Mononuclear cell (primary cell): ENCODE results near the gene TSPAN6. TPM values are rescaled to one million over a fixed set of nuclear protein-coding genes. Genes with fewer than 3 reads are reported as not detected.

Source experiments
- H3K27me3 ChIP-seq: 2 replicates; pipeline ENCODE4 v1.6.0; 2011; ENCODE audit warnings: low read length, control low read depth; ENCODE audit not compliant: insufficient read depth
- H3K4me1 ChIP-seq: 2 replicates; pipeline ENCODE4 v1.5.1; 2011; ENCODE audit warnings: mild to moderate bottlenecking, low read length, control low read depth; ENCODE audit not compliant: insufficient read depth
- H3K4me3 ChIP-seq: 2 replicates; pipeline ENCODE4 v1.5.1; 2011; ENCODE audit warnings: mild to moderate bottlenecking, low read length, moderate library complexity
- H3K9me3 ChIP-seq: 2 replicates; pipeline ENCODE4 v1.5.1; 2011; ENCODE audit warnings: low read depth, mild to moderate bottlenecking, control low read depth, low read length
- total RNA-seq: library from RNA; depleted of rRNA; stranded (reverse); fragments of >200 nt; gene quantifications from one replicate; pipeline ENCODE4 v1.2.3, GENCODE V29; 2012

TSPAN6 gene, protein sequence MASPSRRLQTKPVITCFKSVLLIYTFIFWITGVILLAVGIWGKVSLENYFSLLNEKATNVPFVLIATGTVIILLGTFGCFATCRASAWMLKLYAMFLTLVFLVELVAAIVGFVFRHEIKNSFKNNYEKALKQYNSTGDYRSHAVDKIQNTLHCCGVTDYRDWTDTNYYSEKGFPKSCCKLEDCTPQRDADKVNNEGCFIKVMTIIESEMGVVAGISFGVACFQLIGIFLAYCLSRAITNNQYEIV
- total RNA-seq, result 0.94 TPM

DNA sequence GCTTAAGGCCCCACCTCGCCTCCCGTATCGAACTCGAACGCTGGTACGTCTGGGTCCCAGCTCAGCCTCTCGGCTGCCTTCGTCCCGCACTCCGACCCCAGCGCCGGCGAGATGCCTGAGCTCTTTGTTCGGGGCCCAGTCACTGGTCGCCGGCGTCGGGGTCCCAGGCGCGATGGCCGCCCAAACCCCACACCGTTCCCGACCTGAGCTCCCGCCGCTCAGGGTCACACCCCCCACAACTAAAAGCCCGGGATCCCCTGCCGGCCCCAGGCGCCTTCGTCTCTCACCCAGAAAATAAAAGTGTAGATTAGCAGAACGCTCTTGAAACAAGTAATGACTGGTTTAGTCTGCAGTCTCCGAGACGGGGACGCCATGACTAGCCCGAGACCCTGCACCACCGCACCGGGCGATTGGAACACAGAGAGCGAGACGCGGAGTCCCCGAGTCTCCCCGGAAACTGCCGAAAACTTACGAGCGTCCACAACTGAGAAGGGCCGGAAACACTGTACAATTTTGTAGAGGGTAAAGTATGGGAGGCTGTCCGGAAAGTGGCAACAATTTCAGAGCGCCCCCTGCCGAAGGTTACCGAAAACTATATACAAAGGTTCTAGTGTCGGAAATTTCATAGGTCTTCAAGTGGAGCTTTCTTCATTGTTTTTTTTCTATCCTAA is at the start of gene TSPAN6:
TSPAN6 (minus strand) TSS at position 486 of the 671 bp plus-strand sequence; CDS start at position 374, 112 bp downstream.
- Histone ChIP-seq H3K9me3 (no peaks in the 10 kb centered on the region), H3K27me3 (peaks cover 30% of the 10 kb centered on the region), H3K4me1 (no peaks in the 10 kb centered on the region), H3K4me3 (peak within 1 kb of the TSS; percentile 31)

DNA sequence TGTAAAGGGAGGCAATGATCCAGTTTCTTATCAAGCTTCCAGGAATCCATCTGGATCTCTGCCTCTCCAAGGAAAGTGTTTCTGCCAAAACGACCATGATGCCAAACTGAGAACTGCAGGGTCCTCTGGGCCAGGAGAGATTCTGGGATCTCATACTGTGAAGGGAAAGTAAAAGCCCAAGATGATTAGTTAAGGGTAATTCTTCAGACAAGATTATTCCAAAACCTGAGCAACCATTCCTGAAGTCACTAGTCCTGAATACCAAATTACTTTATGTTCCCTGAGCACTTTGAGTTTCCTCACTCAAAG is 49.3 kb upstream of the TSPAN6 start:
- Histone ChIP-seq H3K27me3 (no peaks in the 10 kb centered on the region), H3K4me3 (no peak overlapping the region), H3K4me1 (peaks cover 6% of the 10 kb centered on the region), H3K9me3 (no peaks in the 10 kb centered on the region)

DNA sequence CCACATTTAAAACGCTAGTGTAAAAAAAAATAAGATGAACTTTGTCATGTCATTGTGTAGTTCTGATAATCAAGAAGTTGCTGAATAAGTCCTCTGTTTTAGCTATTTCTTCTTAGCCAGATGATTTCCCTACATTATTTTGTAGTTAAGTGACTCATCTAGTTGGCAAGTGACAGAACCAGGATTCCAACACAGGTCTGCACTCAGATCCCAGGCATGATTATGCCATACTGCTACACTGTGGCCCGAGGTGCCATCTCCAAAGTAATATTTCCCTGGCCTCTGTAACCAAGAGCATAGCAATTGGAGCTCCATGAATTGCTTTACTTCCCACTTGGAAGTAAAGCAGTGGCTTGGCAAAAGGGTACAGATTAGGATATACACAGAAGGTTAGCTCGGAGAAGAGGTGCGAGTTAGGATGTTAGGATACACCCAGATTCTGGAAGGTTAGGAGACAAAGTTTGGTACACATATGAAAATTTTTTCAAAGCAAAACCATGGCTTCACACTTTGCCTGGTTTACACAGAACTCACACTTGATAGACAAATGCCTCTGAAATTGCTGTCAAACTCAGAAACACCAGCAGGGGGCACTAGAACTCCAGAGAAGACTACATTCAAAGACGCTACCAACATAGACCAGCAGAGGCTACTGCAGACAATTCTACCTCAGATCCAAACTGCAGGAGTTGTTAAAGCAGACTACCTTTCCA is 48.8 kb upstream of the TSPAN6 start:
- Histone ChIP-seq H3K4me1 (peaks cover 6% of the 10 kb centered on the region), H3K27me3 (no peaks in the 10 kb centered on the region), H3K4me3 (no peak overlapping the region), H3K9me3 (no peaks in the 10 kb centered on the region)

DNA sequence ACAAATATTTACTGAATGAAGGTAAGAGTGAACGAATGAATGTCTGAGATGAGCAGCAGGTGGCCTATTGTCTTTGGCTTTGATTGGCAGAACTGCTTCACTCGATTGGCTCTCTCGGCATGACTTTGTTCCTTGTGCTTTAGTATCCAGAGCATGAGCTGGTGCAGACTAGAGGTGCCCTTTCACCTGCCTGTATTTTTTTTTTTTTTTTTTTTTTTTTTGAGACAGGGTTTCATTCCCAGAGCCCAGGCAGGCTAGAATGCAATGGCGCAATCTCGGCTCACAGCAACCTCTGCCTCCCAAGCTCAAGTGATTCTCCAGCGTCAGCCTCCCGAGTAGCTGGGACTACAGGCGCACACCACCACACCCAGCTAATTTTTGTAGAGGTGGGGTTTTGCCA is 46.3 kb upstream of the TSPAN6 start:
- H3K9me3 ChIP-seq, result no peaks in the 10 kb centered on the region
- H3K27me3 ChIP-seq, result no peaks in the 10 kb centered on the region
- peaks cover 6% of the 10 kb centered on the region for H3K4me1 ChIP-seq
- H3K4me3 ChIP-seq, result no peak overlapping the region

DNA sequence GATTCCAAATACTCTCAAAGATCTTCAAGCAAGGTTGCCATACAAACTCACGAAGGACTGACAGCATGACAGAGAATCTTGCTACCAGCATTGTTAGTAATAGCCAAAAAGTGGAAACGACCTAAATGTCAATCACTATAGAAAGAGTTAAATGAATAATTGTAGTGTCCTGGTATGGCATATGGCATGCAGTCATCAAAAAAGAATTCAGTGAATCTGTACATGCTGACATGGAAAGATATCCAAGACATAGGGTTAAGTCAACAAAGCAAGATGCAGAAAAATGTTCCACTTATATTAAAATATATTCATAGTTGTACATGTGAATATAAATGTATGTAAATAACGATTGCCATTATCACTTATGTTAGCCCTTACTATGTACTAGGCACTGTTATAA is 45.0 kb upstream of the TSPAN6 start:
- Histone ChIP-seq H3K27me3 (no peaks in the 10 kb centered on the region), H3K9me3 (no peaks in the 10 kb centered on the region), H3K4me3 (no peak overlapping the region), H3K4me1 (peaks cover 2% of the 10 kb centered on the region)

DNA sequence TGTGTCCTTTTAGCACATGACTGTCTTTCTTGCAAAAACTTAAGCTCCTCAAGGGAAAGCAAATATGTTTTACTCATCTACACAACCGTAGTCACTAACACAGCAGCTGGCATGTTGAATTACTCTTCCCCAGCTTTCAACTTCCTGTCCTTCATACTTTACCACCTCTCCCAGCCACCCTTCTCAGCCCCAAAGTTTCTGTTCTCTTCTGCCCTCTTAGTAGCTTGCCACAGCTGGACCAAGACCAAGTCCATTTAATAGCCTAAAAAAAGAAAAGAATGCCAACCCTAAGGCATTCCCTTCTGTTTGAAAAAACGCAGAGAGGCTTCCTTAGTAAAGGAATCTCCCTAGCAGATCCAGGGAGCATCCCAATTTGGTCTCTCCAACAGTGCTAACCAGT is 44.1 kb upstream of the TSPAN6 start:
- Histone ChIP-seq H3K9me3 (no peaks in the 10 kb centered on the region), H3K27me3 (no peaks in the 10 kb centered on the region), H3K4me3 (no peak overlapping the region), H3K4me1 (no peaks in the 10 kb centered on the region)

DNA sequence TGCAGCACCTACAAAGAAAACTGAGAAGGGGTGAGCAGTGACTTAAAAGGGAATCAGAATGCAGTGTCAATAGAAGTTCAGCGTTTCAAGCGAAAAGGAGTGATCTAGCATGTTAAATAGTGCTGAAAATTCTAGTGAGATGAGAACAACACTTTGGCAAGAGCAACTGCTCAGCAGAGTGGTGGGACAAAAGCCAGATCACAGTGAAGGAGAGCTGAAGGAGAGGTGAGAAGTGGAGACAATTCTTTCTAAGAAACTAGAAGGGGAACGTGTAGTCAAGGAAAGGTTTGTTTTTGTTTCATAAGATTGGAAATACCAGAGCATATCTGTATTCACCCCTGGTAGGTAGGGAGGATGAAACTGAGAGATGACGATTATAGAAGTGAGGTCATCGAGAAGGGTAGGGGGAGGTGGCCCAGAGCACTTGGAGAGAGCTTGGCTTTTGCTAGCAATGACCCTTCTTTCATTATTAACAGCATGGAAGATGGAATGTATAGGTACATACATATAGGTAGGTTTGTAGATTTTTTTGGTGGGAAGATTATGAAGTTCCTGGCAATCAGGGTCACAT is 41.1 kb upstream of the TSPAN6 start:
- H3K4me1 ChIP-seq, result peaks cover 5% of the 10 kb centered on the region
- H3K9me3 ChIP-seq, result no peaks in the 10 kb centered on the region
- H3K27me3 ChIP-seq, result no peaks in the 10 kb centered on the region
- no peak overlapping the region for H3K4me3 ChIP-seq

DNA sequence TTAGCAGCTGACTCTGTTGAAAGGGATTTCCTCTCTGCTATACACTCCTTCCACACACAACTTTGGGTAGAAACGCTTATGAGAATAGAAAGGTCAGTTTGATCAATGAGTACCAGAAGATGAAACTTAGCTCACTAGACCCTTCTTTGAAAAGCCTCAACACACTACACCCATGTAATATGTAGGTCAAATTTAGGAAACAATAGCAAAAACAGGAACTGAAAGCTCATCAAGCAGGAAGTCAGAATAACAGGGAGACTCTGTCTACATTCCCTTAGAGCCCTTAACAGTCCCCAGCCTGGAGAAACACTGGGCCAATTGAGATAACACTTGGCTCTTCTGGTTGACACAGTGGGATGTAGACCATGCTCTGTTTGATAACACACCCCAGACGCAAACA is 38.1 kb upstream of the TSPAN6 start:
- no peaks in the 10 kb centered on the region for H3K27me3 ChIP-seq
- no peak overlapping the region for H3K4me3 ChIP-seq
- H3K9me3 ChIP-seq, result no peaks in the 10 kb centered on the region
- peaks cover 5% of the 10 kb centered on the region for H3K4me1 ChIP-seq

DNA sequence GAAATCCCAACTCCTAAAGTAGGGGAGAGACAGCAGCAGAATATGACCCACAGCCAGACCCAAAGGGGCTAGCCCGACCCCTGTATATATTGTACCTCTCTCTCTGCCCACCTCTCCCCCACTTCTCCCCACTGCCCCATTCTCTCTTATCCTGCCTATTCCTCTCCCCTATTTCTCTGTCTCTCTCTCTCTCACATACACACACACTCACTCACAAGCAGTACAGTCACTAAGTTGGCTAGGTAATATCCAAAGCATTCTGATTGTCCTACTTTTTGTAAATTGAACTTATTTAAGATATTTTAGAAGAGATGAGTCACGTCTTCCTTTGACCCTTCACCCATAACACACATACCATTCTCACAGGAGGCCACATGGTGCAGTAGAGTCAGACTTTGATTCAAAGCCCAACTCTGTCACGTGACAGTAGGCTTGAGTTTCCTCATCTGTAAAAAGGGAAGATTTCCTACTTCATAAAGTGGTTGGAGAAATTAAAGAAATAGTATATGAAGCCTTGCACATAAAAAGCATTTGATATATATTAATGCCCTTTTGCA is 36.9 kb upstream of the TSPAN6 start:
- H3K4me3 ChIP-seq, result no peak overlapping the region
- H3K4me1 ChIP-seq, result peaks cover 5% of the 10 kb centered on the region
- no peaks in the 10 kb centered on the region for H3K27me3 ChIP-seq
- H3K9me3 ChIP-seq, result no peaks in the 10 kb centered on the region

DNA sequence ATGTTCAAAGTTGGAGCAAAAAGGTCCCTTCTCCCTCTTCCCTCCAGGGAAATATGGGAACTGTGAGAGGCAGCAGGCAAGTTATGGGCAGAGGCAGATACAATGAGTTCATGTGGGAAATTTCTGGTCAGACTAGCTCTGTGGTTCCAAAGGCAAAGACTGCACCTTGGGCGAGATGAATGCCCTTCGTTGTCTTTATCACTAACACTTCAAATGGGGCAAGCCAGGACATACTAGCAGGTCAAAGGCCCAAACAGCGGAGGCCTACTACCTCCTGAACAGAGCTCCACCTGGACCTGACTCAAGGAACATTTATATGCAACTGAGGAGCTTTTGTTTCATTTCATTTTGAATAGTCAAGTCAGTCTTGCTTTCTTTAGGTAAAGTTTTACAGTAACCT is 36.4 kb upstream of the TSPAN6 start:
- no peak overlapping the region for H3K4me3 ChIP-seq
- H3K4me1 ChIP-seq, result peaks cover 5% of the 10 kb centered on the region
- H3K9me3 ChIP-seq, result no peaks in the 10 kb centered on the region
- no peaks in the 10 kb centered on the region for H3K27me3 ChIP-seq

DNA sequence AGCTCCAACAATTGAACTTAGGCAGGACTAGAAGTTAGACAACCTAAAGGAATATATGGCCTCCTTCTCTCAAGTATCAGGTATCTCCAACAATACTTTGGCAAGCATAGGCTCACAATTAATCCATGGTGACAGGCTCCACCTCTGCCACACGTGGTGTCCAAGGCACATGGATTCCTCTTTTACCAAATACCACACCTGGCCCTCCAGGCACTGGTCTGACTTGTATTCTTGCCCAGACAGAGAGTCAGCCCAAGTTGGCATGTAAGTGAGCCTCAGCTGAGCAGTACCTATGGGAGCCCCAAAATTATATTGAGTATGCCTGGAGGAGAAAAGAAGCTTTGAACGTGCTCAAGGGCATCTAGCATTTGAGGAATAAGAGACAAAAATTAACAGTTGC is 27.0 kb upstream of the TSPAN6 start:
- H3K27me3 ChIP-seq, result no peaks in the 10 kb centered on the region
- H3K4me1 ChIP-seq, result no peaks in the 10 kb centered on the region
- no peaks in the 10 kb centered on the region for H3K9me3 ChIP-seq
- H3K4me3 ChIP-seq, result no peak overlapping the region

DNA sequence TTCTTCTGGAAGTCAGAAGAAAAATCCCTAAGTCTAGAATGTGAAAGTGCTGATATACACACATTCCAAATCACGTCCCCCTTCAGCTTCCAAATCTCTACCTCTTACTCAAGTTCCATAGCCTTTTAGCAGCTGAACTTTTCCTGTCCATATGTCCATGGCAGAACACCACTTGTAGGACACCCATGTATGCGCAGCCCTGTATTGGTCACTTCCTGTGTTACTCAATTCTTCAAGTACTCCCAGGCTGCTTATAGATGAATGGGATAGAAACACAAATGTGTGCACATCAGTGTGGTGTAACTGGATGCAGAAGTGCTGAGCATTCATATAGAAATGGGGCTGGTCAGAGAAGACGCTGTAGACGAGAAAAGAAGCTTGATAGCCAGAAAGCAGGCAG is 26.2 kb upstream of the TSPAN6 start:
- Histone ChIP-seq H3K9me3 (no peaks in the 10 kb centered on the region), H3K27me3 (no peaks in the 10 kb centered on the region), H3K4me1 (no peaks in the 10 kb centered on the region), H3K4me3 (no peak overlapping the region)

DNA sequence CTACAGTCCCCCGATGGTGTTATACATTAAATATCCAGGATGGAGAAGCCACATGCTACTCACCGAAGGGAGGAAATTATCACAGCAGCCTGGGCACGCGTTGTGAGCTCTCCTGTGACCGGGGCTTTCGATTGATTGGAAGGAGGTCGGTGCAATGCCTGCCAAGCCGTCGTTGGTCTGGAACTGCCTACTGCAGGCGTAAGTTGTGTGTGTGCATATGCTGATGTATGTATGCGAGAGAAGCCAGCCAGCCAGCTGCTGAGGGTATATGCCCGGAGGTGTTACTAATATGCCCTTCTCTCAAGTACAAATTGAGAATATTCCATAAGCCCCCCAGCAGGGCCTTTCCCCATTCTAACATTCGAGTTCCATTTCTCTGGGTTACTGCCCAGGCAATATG is 25.6 kb upstream of the TSPAN6 start:
- no peaks in the 10 kb centered on the region for H3K9me3 ChIP-seq
- H3K4me1 ChIP-seq, result no peaks in the 10 kb centered on the region
- H3K4me3 ChIP-seq, result no peak overlapping the region
- no peaks in the 10 kb centered on the region for H3K27me3 ChIP-seq

DNA sequence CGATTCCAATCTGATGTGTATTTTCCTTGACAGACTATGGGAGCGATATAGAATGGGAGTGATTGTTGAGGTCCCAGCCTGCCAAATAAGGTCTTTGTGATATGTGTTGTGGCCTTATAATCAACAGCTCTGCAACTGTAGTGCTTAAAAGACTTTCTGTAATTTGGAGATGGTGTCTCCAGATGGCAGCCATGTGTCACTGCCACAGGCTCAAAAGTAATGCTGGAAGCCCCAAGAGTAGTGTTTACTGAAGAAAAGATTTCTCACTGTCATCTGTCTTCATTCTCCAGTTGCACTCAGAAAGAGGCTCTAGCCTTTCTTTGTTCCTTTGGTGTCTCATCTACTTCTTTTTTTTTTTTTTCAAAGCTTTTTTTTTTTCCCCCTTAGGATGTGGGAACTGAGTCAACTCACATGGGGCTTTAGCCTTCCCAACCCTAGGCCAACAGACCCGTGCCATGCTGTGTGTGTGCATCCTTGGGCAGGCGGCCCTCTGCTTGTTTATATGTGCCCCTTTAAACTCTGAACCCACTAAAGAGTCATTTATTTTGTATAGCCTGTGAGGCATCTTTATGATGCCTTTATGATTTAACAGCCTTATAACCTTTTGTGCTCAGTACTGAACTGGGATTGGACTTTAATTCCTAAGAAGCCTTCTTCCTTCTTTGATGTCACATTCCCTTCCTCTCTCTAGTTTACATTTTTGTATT is 23.0 kb upstream of the TSPAN6 start:
- Histone ChIP-seq H3K27me3 (no peaks in the 10 kb centered on the region), H3K9me3 (no peaks in the 10 kb centered on the region), H3K4me1 (no peaks in the 10 kb centered on the region), H3K4me3 (no peak overlapping the region)

DNA sequence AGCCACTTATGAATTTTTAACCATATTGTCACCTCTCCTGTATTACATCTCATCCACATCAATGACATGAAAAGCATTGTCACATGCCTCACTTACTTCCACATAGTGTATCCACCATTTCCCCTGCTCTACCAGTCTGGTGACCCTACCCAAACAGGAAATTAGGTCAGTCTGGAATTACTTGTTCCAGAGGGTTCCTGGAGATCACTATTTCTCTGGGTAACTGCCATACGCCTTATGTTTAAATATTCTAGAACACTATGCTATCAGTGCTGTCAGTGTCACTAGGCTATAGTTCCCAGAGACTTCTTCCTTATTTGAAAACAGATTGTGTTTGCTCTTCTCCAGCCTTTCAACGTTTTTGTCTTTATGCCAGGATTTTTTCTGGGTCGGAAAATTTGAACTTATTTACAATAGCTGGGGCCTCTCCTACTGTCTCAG is 22.4 kb upstream of the TSPAN6 start:
- Histone ChIP-seq H3K4me1 (no peaks in the 10 kb centered on the region), H3K27me3 (no peaks in the 10 kb centered on the region), H3K9me3 (no peaks in the 10 kb centered on the region), H3K4me3 (no peak overlapping the region)
